SU-DHL-6 (cell line): ENCODE data around the gene SOCS2.

Experiments used
- H2AFZ ChIP-seq: fragments of 200-600 bp; sonication (generic); 2 replicates; pipeline ENCODE4 v1.6.1; 2014; ENCODE audit warnings: low read depth, mild to moderate bottlenecking, moderate library complexity, mixed read lengths, antibody characterized with exemption, low read length; ENCODE audit not compliant: severe bottlenecking
- H3F3A ChIP-seq: fragments of 200-600 bp; shearing (Covaris generic); 2 replicates; pipeline ENCODE4 v1.6.0; 2016; ENCODE audit warnings: antibody characterized with exemption, mild to moderate bottlenecking; ENCODE audit not compliant: insufficient read depth
- H3K27ac ChIP-seq: fragments of 200-600 bp; sonication (generic); 2 replicates; pipeline ENCODE4 v1.5.1; 2016; ENCODE audit warnings: low read depth, mild to moderate bottlenecking, low read length, moderate library complexity, mixed read lengths
- H3K27me3 ChIP-seq: fragments of 200-600 bp; sonication (generic), shearing (Covaris generic); 2 replicates; pipeline ENCODE4 v1.6.0; 2014; ENCODE audit warnings: mild to moderate bottlenecking, low read length
- H3K36me3 ChIP-seq: fragments of 200-600 bp; sonication (generic); 2 replicates; pipeline ENCODE4 v1.6.1; 2014; ENCODE audit warnings: mild to moderate bottlenecking, low read length, mixed read lengths
- H3K4me2 ChIP-seq: fragments of 300-600, 200-600 bp; shearing (Covaris generic), sonication (generic); 2 replicates; pipeline ENCODE4 v1.6.0; 2014; ENCODE audit warnings: low read length, low read depth, mild to moderate bottlenecking; ENCODE audit not compliant: poor library complexity, severe bottlenecking
- H3K4me3 ChIP-seq: fragments of 200-600 bp; sonication (generic); 2 replicates; pipeline ENCODE4 v1.5.1; 2014; ENCODE audit warnings: antibody characterized with exemption, low read length, mild to moderate bottlenecking, mixed read lengths; ENCODE audit not compliant: insufficient read depth, poor library complexity, severe bottlenecking
- H3K79me2 ChIP-seq: fragments of 200-600 bp; sonication (generic); 2 replicates; pipeline ENCODE4 v1.6.1; 2014; ENCODE audit warnings: mild to moderate bottlenecking, low read length, moderate library complexity; ENCODE audit not compliant: insufficient read depth
- H3K9ac ChIP-seq: fragments of 200-600 bp; sonication (generic); 2 replicates; pipeline ENCODE4 v1.7.0; 2014; ENCODE audit warnings: mild to moderate bottlenecking, low read length
- H3K9me2 ChIP-seq: fragments of 200-600 bp; sonication (generic); replicated peaks from 2 replicates; pipeline ENCODE4 v1.6.1; 2014; ENCODE audit warnings: low read length; ENCODE audit not compliant: insufficient read depth
- H3K9me3 ChIP-seq: fragments of 200-600 bp; sonication (generic); 2 replicates; pipeline ENCODE4 v1.6.1; 2014; ENCODE audit warnings: low read length, mixed read lengths; ENCODE audit not compliant: insufficient read depth
- H4K20me1 ChIP-seq: fragments of 200-600 bp; sonication (generic); 2 replicates; pipeline ENCODE4 v1.6.1; 2014; ENCODE audit warnings: low read depth, mild to moderate bottlenecking, antibody characterized with exemption, low read length, moderate library complexity, mixed read lengths
- CTCF ChIP-seq: fragments of 200-600 bp; sonication (generic); IDR thresholded peaks from one replicate; pipeline ENCODE4 v1.5.1; 2017; ENCODE audit warnings: antibody characterized with exemption, mild to moderate bottlenecking, low read length, moderate library complexity; ENCODE audit not compliant: insufficient read depth, poor library complexity, severe bottlenecking
- EZH2phosphoT487 ChIP-seq: fragments of 200-600 bp; sonication (generic), shearing (Covaris generic); conservative IDR thresholded peaks from 2 replicates; pipeline ENCODE4 v1.6.1; 2018; ENCODE audit warnings: mild to moderate bottlenecking, antibody characterized with exemption, low read length, moderate library complexity, mixed read lengths

SOCS2 gene

DNA sequence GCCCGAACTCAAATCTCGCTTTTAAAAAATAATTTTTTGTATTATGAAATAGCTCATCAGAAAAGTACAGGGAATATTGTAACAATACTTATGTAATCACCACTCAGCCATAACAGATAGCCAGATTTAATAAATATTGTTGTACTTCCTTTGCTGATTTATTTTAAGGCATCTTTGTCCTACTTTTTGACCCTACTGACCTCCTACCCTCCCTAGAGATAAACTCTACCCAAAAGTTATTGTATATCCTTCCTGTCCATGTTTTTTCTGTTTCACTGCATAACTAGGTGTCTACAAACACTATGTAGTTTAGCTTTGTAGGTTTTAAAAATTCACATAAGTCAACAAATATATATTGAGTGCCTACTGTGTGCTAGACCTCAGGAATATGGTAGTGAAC lies 25.1 kb downstream of the SOCS2 start:
- Histone ChIP-seq H3K9ac (no peak overlapping the region), H3K36me3 (no peaks in the 10 kb centered on the region), H3K9me2 (no peaks in the 10 kb centered on the region), H3K4me3 (no peak overlapping the region), H4K20me1 (no peaks in the 10 kb centered on the region; the same call in 1 of the 2 replicates), H3K27me3 (no peaks in the 10 kb centered on the region), H3F3A (no peaks in the 10 kb centered on the region), H3K4me2 (no peak overlapping the region), H3K9me3 (no peaks in the 10 kb centered on the region), H2AFZ (no peak overlapping the region), H3K79me2 (no peaks in the 10 kb centered on the region), H3K27ac (no peak overlapping the region)
- no peak for TF ChIP-seq EZH2phosphoT487
- no peak for TF ChIP-seq CTCF

DNA sequence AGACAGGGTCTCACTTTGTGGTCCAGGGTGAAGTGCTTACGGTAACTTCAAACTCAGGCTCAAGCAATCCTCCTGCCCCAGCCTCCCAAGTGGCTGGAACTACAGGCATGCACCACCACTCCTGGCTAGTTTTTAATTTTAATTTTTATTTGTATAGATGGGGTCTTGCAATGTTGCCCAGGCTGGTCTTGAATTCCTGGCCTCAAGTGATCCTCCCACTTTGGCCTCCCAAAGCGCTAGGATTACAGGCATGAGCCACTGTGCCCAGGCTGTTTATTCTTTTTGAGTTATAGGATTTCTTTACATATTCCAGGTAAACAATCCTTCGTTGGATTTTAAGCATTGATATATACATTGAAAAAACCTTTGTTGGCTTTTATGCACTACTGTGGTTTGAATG lies 26.7 kb downstream of the SOCS2 start:
- H3F3A ChIP-seq = no peaks in the 10 kb centered on the region
- no peaks in the 10 kb centered on the region for H3K79me2 ChIP-seq
- no peak overlapping the region for H3K27ac ChIP-seq
- H3K4me3 ChIP-seq = no peak overlapping the region
- TF ChIP-seq CTCF = no peak
- no peak for TF ChIP-seq EZH2phosphoT487
- H3K9ac ChIP-seq = no peak overlapping the region
- H2AFZ ChIP-seq = no peak overlapping the region
- no peaks in the 10 kb centered on the region for H3K9me3 ChIP-seq
- no peaks in the 10 kb centered on the region; the same call in 1 of the 2 replicates for H4K20me1 ChIP-seq
- H3K36me3 ChIP-seq = no peaks in the 10 kb centered on the region
- H3K4me2 ChIP-seq = no peak overlapping the region
- H3K27me3 ChIP-seq = no peaks in the 10 kb centered on the region
- H3K9me2 ChIP-seq = no peaks in the 10 kb centered on the region

DNA sequence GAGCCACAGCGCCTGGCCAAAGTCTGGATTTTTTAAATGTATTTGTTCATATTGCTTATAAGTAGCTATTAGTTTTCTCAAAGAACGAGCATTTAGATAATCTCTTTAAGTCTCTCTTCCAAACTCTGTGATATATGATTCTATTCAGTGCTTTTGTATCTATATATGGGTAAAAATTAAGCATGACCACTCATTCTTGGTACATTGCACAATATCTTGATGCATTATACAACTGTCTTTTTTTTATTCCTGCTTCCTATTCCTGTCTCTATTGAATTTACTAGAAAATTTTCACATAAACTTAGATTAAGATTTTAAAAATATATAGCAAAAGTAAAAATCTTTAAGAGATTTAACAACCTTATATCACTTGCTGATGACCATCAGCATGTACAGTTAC lies 29.1 kb downstream of the SOCS2 start:
- no peak for TF ChIP-seq CTCF
- TF ChIP-seq EZH2phosphoT487 = no peak
- Histone ChIP-seq H3K4me3 (no peak overlapping the region), H3K27me3 (no peaks in the 10 kb centered on the region), H3K9ac (no peak overlapping the region), H3K4me2 (no peak overlapping the region), H3K27ac (no peak overlapping the region), H3K79me2 (no peaks in the 10 kb centered on the region), H3K9me3 (no peaks in the 10 kb centered on the region), H2AFZ (no peak overlapping the region), H3K36me3 (no peaks in the 10 kb centered on the region), H3K9me2 (no peaks in the 10 kb centered on the region), H3F3A (no peaks in the 10 kb centered on the region), H4K20me1 (no peaks in the 10 kb centered on the region)
